GM12875 (cell line): ENCODE data around the gene CIPC.

Source experiments
- H3K4me3 ChIP-seq: one replicate; pipeline ENCODE4 v1.5.1; 2011; ENCODE audit warnings: low read depth, low read length, control low read depth
- CTCF ChIP-seq: IDR thresholded peaks from 2 replicates; pipeline ENCODE4 v1.5.1; 2011; ENCODE audit warnings: low read depth, mild to moderate bottlenecking, control low read depth, inconsistent platforms, low read length, moderate library complexity, borderline replicate concordance; ENCODE audit not compliant: insufficient read depth

Gene CIPC

GRCh38 chr14:77109656-77110055 lies 11.6 kb downstream of the CIPC start:
- TF ChIP-seq CTCF: no peak
- H3K4me3 ChIP-seq: no peak overlapping the region

GRCh38 chr14:77110286-77110685 lies 12.2 kb downstream of the CIPC start:
- no peak for TF ChIP-seq CTCF
- no peak overlapping the region for H3K4me3 ChIP-seq

GRCh38 chr14:77111021-77111420 lies 13.0 kb downstream of the CIPC start:
- no peak overlapping the region for H3K4me3 ChIP-seq
- TF ChIP-seq CTCF: no peak

- no peak overlapping the region for H3K4me3 ChIP-seq
- no peak for TF ChIP-seq CTCF
Measured at GRCh38 chr14:77113644-77114043, 15.6 kb downstream of the CIPC start.

- TF ChIP-seq CTCF: no peak
- no peak overlapping the region for H3K4me3 ChIP-seq
Measured at GRCh38 chr14:77114609-77115008, 16.6 kb downstream of the CIPC start.

GRCh38 chr14:77116172-77116817 lies 18.2 kb downstream of the CIPC start:
- TF ChIP-seq CTCF: no peak
- H3K4me3 ChIP-seq: no peak overlapping the region

GRCh38 chr14:77119851-77120250 lies 21.8 kb downstream of the CIPC start:
- H3K4me3 ChIP-seq: no peak overlapping the region
- no peak for TF ChIP-seq CTCF
